ENCODE results near the gene ZNHIT2. TPM values are rescaled to one million over a fixed set of nuclear protein-coding genes. Genes with fewer than 3 reads are reported as not detected.
A peak's percentile ranks its signal among the peaks of the same experiment; 100 is the strongest.

Gene ZNHIT2
- total and polyA plus RNA-seq, 2 of the 8 experiments (the other 6 are each of a cell fraction or from before 2014, with no cell fraction given), result 13.0 to 16.1 TPM

GRCh38 chr11:65134952-65135632 is 17.6 kb upstream of the ZNHIT2 start (continued):
- TF ChIP-seq SAP30 (IDR thresholded peaks at IDR 0.05; ENCODE audit: insufficient read depth, insufficient replicate concordance, low read length) (peak; percentile 7), NRF1 (IDR thresholded peaks at IDR 0.05; ENCODE audit: low read depth, low read length) (no peak), PHF8 (conservative IDR thresholded peaks at IDR 0.05; ENCODE audit: low read depth, low read length) (no peak; the same call in 1 of the 2 replicates), CHD2 (IDR thresholded peaks at IDR 0.05; ENCODE audit: low read length) (peak; percentile 64), POLR2A (IDR thresholded peaks at IDR 0.05; ENCODE audit: control extremely low read depth in 1 of 2, low read depth in 2 of 2, low read length in 2 of 2) (peak; percentile 83 to 96), TAF1 (IDR thresholded peaks at IDR 0.05; ENCODE audit: low read depth, low read length) (peak; percentile 94), KDM4A (IDR thresholded peaks at IDR 0.05; ENCODE audit: low read depth, low read length, severe bottlenecking) (peak; percentile 23), CBX8 (IDR thresholded peaks at IDR 0.05; ENCODE audit: borderline replicate concordance, low read depth, low read length) (no peak), SIN3A (conservative IDR thresholded peaks at IDR 0.05 in 1 of 2, IDR thresholded peaks at IDR 0.05 in 1 of 2; ENCODE audit: low read depth in 1 of 2, low read length in 2 of 2) (peak in 1 of 2 experiments; percentile 48; a peak in 3 of 4 replicates), TCF12 (IDR thresholded peaks at IDR 0.05; ENCODE audit: low read depth, low read length) (0 out of 2 replicates have a peak, but pooled peaks have one; percentile 47), TBP (IDR thresholded peaks at IDR 0.05; ENCODE audit: low read depth, low read length) (peak; percentile 83)
